IPS-18a (cell line): Measurements from ENCODE around the gene ITGAE.

Experiments used
- H3K27ac ChIP-seq: one replicate; pipeline ENCODE4 v1.5.1; 2013; ENCODE audit warnings: low read length
- H3K27me3 ChIP-seq: one replicate; pipeline ENCODE4 v1.6.1; 2013; ENCODE audit warnings: mild to moderate bottlenecking, low read length; ENCODE audit not compliant: control insufficient read depth, insufficient read depth
- H3K36me3 ChIP-seq: one replicate; pipeline ENCODE4 v1.6.1; 2013; ENCODE audit warnings: low read depth, low read length; ENCODE audit not compliant: control insufficient read depth
- H3K4me1 ChIP-seq: one replicate; pipeline ENCODE4 v1.6.1; 2013; ENCODE audit warnings: low read depth, low read length; ENCODE audit not compliant: control insufficient read depth
- H3K4me3 ChIP-seq: one replicate; pipeline ENCODE4 v1.5.1; 2013; ENCODE audit warnings: low read length
- H3K9ac ChIP-seq: one replicate; pipeline ENCODE4 v1.6.1; 2013; ENCODE audit warnings: mild to moderate bottlenecking, low read length, moderate library complexity
- H3K9me3 ChIP-seq: one replicate; pipeline ENCODE4 v1.6.1; 2013; ENCODE audit warnings: low read depth, low read length; ENCODE audit not compliant: control insufficient read depth

ITGAE gene

DNA sequence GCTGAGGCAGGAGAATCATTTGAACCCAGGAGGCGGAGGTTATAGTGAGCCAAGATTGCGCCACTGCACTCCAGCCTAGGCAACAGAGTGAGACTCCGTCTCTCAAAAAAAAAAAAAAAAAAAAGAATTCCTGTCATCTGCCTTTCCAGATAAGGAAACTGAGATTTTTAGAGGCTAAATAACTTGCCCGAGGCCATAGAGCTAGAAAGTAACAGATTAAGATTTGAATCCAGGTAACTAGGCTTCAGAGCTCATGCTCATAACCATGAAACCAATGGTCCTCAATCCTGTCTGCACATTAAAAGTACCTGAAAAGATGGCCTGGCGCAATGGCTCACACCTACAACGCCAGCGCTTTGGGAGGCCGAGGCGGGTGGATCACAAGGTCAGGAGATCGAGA, 35.6 kb upstream of the ITGAE start:
- Histone ChIP-seq H3K36me3 (peaks cover 50% of the 10 kb centered on the region), H3K27ac (no peak overlapping the region), H3K4me1 (no peaks in the 10 kb centered on the region)

GRCh38 chr17:3835410-3836229, 34.6 kb upstream of the ITGAE start:
- no peaks in the 10 kb centered on the region for H3K27me3 ChIP-seq
- H3K27ac ChIP-seq: no peak overlapping the region
- H3K4me3 ChIP-seq: no peak overlapping the region
- no peak overlapping the region for H3K9ac ChIP-seq
- no peaks in the 10 kb centered on the region for H3K9me3 ChIP-seq
- peaks cover 45% of the 10 kb centered on the region for H3K36me3 ChIP-seq
- H3K4me1 ChIP-seq: no peaks in the 10 kb centered on the region

More for the DNA sequence above, 35.6 kb upstream of the ITGAE start:
- H3K9me3 ChIP-seq: no peaks in the 10 kb centered on the region
- H3K9ac ChIP-seq: no peak overlapping the region
- no peaks in the 10 kb centered on the region for H3K27me3 ChIP-seq
- no peak overlapping the region for H3K4me3 ChIP-seq

- Histone ChIP-seq H3K9me3 (no peaks in the 10 kb centered on the region), H3K27ac (no peak overlapping the region), H3K36me3 (peaks cover 41% of the 10 kb centered on the region), H3K9ac (no peak overlapping the region), H3K4me1 (no peaks in the 10 kb centered on the region), H3K27me3 (no peaks in the 10 kb centered on the region), H3K4me3 (no peak overlapping the region)
Measured at GRCh38 chr17:3834811-3835210, 33.8 kb upstream of the ITGAE start.

- Histone ChIP-seq H3K4me1 (no peaks in the 10 kb centered on the region), H3K9me3 (no peaks in the 10 kb centered on the region), H3K27ac (no peak overlapping the region), H3K9ac (no peak overlapping the region), H3K4me3 (no peak overlapping the region), H3K27me3 (no peaks in the 10 kb centered on the region), H3K36me3 (peaks cover 50% of the 10 kb centered on the region)
Measured at GRCh38 chr17:3828852-3829232, 27.9 kb upstream of the ITGAE start.

GRCh38 chr17:3828151-3828851, 27.3 kb upstream of the ITGAE start:
- Histone ChIP-seq H3K9ac (no peak overlapping the region), H3K27me3 (no peaks in the 10 kb centered on the region), H3K36me3 (peaks cover 49% of the 10 kb centered on the region), H3K27ac (no peak overlapping the region), H3K4me1 (no peaks in the 10 kb centered on the region), H3K4me3 (no peak overlapping the region), H3K9me3 (no peaks in the 10 kb centered on the region)

DNA sequence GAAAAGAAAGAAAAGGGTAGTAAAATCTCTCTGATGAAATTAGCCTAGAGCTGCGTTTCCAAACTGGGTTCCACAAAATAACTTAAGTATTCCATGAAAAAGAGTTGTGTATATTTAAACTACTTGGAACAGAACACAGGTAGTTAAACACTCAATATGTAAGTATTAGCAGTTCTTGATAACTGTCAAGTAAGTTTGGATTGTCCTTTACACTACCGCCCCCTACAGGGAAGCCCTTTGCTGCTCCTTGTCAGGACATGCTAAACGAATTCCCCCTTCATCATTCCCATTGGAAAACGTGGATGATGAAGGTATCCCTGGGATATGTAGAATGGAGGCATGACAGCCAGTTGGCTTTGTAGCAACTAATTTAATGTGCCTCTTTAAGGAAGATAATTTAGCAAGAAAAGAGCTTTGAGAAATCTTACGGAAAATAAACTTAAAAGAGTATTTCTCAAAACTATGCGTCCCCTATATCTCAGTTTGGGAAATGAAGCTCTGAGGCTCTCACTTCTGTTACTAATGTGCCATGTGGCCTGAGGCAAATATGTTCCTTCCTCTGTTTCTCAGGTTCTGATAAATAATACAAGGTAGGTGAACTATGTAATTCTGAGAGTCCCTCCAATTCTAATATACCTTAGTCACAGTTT, 26.3 kb upstream of the ITGAE start:
- Histone ChIP-seq H3K27me3 (no peaks in the 10 kb centered on the region), H3K27ac (no peak overlapping the region), H3K4me3 (no peak overlapping the region), H3K36me3 (peaks cover 51% of the 10 kb centered on the region), H3K9me3 (no peaks in the 10 kb centered on the region), H3K9ac (no peak overlapping the region), H3K4me1 (no peaks in the 10 kb centered on the region)

DNA sequence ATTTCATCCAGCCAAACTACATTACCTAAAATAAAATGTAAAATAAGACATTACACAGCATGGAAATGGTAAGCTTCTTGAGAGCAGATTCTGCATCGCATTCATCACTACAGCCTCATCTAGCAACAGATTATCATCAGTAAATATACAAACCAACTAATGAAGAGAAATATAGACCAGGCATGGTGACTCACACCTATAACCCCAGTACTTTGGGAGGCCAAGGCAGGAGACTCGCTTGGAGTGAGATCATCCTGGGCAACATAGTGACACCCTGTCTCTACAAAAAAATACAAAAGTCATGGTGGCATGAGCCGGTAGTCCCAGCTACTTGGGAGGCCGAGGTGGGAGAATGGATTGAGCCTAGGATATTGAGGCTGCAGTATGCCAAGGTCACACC, 25.2 kb upstream of the ITGAE start:
- no peaks in the 10 kb centered on the region for H3K9me3 ChIP-seq
- no peaks in the 10 kb centered on the region for H3K4me1 ChIP-seq
- no peak overlapping the region for H3K4me3 ChIP-seq
- no peaks in the 10 kb centered on the region for H3K27me3 ChIP-seq
- H3K36me3 ChIP-seq: peaks cover 62% of the 10 kb centered on the region
- no peak overlapping the region for H3K9ac ChIP-seq
- no peak overlapping the region for H3K27ac ChIP-seq

- Histone ChIP-seq H3K36me3 (peaks cover 91% of the 10 kb centered on the region), H3K4me1 (no peaks in the 10 kb centered on the region), H3K4me3 (no peak overlapping the region), H3K27ac (no peak overlapping the region), H3K27me3 (no peaks in the 10 kb centered on the region), H3K9ac (no peak overlapping the region), H3K9me3 (no peaks in the 10 kb centered on the region)
Measured at GRCh38 chr17:3821101-3821500, 20.1 kb upstream of the ITGAE start.

- no peak overlapping the region for H3K9ac ChIP-seq
- no peaks in the 10 kb centered on the region for H3K9me3 ChIP-seq
- no peak overlapping the region for H3K27ac ChIP-seq
- no peaks in the 10 kb centered on the region for H3K27me3 ChIP-seq
- H3K4me1 ChIP-seq: no peaks in the 10 kb centered on the region
- H3K36me3 ChIP-seq: peaks cover 91% of the 10 kb centered on the region
- H3K4me3 ChIP-seq: no peak overlapping the region
Measured at GRCh38 chr17:3818786-3819185, 17.8 kb upstream of the ITGAE start.

GRCh38 chr17:3817851-3818605, 17.0 kb upstream of the ITGAE start:
- no peaks in the 10 kb centered on the region for H3K9me3 ChIP-seq
- H3K9ac ChIP-seq: no peak overlapping the region
- H3K27me3 ChIP-seq: no peaks in the 10 kb centered on the region
- no peak overlapping the region for H3K27ac ChIP-seq
- H3K4me1 ChIP-seq: no peaks in the 10 kb centered on the region
- H3K36me3 ChIP-seq: peaks cover 94% of the 10 kb centered on the region
- no peak overlapping the region for H3K4me3 ChIP-seq

DNA sequence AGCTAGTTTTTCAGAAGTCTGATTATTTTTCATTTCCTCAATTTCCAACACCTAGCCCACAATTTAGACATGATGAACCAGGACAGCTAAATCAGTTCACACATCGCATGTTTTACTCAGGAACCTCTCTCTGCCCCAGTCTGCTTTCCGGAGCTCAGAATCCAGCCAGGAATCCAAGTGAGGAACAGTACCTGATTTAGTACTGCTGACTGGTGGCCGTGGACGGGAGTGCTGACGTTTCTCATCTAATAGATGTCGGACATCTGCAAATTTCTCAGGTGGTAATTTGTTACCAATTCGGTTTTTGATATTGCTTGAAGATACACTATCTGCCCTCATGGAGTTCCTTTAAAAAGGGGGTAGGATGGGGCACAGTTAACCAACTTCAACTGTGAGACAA, 14.9 kb upstream of the ITGAE start:
- no peaks in the 10 kb centered on the region for H3K9me3 ChIP-seq
- H3K27ac ChIP-seq: no peak overlapping the region
- H3K9ac ChIP-seq: no peak overlapping the region
- H3K36me3 ChIP-seq: peaks cover 96% of the 10 kb centered on the region
- no peaks in the 10 kb centered on the region for H3K4me1 ChIP-seq
- H3K27me3 ChIP-seq: no peaks in the 10 kb centered on the region
- H3K4me3 ChIP-seq: no peak overlapping the region
